IPS DF 6.9 (cell line): ENCODE results near the gene PRSS16.

Source experiments
- DNase-seq: peaks from one replicate; pipeline ENCODE4 v3.0.0-alpha.2; 2013; ENCODE audit warnings: low read depth, low spot score
- H3K27ac ChIP-seq: one replicate; pipeline ENCODE4 v1.5.1; 2013; ENCODE audit warnings: low read length, control low read depth
- H3K27me3 ChIP-seq: 2 replicates; pipeline ENCODE4 v1.6.1; 2013; ENCODE audit warnings: mild to moderate bottlenecking, low read length; ENCODE audit not compliant: control insufficient read depth, insufficient read depth
- H3K36me3 ChIP-seq: 2 replicates; pipeline ENCODE4 v1.6.1; 2013; ENCODE audit warnings: low read length; ENCODE audit not compliant: control insufficient read depth, insufficient read depth
- H3K4me1 ChIP-seq: 2 replicates; pipeline ENCODE4 v1.6.1; 2013; ENCODE audit warnings: low read length; ENCODE audit not compliant: control insufficient read depth, insufficient read depth
- H3K4me3 ChIP-seq: 2 replicates; pipeline ENCODE4 v1.5.1; 2013; ENCODE audit warnings: mild to moderate bottlenecking, low read length
- H3K9me3 ChIP-seq: 2 replicates; pipeline ENCODE4 v1.6.1; 2013; ENCODE audit warnings: low read length, inconsistent platforms; ENCODE audit not compliant: control insufficient read depth, insufficient read depth
- WGBS: extraction: QIAGEN DNeasy Blood & Tissue Kit; methylation state at CpG from one replicate; pipeline ENCODE4 v1.1.7; 2013; ENCODE audit warnings: mixed read lengths, missing lambda C conversion rate; ENCODE audit not compliant: insufficient read length, insufficient coverage; 5-methylcytosine and 5-hydroxymethylcytosine counted together

The PRSS16 gene

DNA sequence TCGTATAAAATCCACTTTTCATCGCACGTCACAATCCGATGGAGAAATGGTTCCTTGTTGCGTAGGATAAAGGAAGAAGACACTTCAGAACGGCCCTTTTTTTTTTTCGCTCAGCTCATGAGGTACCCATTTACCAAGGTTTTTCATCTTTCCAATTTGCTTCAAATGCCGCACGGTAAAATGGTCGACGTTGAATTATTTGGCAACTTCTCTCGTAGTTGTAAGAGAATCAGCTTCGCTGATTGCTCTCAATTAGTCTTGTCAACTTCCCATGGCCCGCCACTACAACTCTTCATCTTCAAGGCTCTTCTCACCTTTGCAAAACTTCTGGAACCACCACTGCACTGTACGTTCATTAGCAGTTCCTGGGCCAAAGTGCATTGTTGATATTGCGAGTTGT lies 35.8 kb downstream of the PRSS16 start:
- H3K36me3 ChIP-seq, result no peaks in the 10 kb centered on the region
- H3K27ac ChIP-seq, result no peak overlapping the region
- peaks cover 1% of the 10 kb centered on the region; the same call in 1 of the 2 replicates for H3K27me3 ChIP-seq
- DNase-seq, result no peak
- H3K4me3 ChIP-seq, result no peak overlapping the region
- no peaks in the 10 kb centered on the region for H3K4me1 ChIP-seq
- no peaks in the 10 kb centered on the region for H3K9me3 ChIP-seq
- WGBS, result no CpG with 5 or more reads among the region's 16 CpGs

DNA sequence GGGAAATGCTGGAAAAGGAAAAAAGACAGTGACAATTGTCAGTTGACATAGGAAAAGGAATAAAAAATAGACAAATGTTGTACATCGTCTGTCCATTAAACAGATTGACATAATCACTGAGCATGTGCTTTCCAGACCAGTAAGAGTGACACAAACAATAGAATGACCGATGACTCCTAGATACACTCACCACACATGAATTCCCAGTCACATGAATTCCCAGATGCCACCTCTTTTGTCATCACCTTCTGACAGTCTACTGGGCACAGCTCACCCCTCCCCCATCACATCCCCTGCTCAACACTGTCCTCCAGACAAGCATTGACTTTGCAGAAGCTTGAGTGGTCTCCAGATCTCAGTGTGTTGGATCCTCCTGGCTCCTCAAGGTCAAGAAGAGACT lies 38.6 kb downstream of the PRSS16 start:
- no peaks in the 10 kb centered on the region for H3K9me3 ChIP-seq
- H3K4me1 ChIP-seq, result no peaks in the 10 kb centered on the region
- H3K4me3 ChIP-seq, result no peak overlapping the region
- WGBS, result no CpG with 5 or more reads among the region's 2 CpGs
- H3K27ac ChIP-seq, result no peak overlapping the region
- H3K36me3 ChIP-seq, result no peaks in the 10 kb centered on the region
- DNase-seq, result no peak
- H3K27me3 ChIP-seq, result peaks cover 1% of the 10 kb centered on the region; the same call in 1 of the 2 replicates

DNA sequence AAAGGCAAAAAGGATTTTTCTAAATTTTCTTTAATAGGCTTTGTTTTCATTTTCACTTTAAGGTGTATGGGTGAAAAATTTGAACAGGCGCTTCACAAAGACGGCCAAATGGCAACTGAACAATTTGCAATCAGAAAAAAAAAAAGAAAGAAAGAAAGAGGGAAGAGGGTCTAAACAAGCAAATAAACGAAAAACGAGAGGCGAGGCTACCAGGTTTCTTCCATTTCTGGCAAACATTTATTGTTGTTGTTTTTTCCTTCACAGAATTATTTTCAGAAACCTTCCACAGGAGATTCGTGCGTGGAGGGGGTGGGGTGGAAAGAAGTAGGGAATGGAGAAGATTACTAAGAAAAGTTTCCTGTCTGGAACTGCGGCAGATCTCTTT lies 40.2 kb downstream of the PRSS16 start:
- peak overlapping the region; percentile 76 for H3K4me3 ChIP-seq
- no peaks in the 10 kb centered on the region for H3K4me1 ChIP-seq
- no peaks in the 10 kb centered on the region for H3K36me3 ChIP-seq
- H3K9me3 ChIP-seq, result no peaks in the 10 kb centered on the region
- WGBS, result no CpG with 5 or more reads among the region's 8 CpGs
- DNase-seq, result no peak
- H3K27ac ChIP-seq, result no peak overlapping the region
- H3K27me3 ChIP-seq, result peaks cover 1% of the 10 kb centered on the region; the same call in 1 of the 2 replicates

DNA sequence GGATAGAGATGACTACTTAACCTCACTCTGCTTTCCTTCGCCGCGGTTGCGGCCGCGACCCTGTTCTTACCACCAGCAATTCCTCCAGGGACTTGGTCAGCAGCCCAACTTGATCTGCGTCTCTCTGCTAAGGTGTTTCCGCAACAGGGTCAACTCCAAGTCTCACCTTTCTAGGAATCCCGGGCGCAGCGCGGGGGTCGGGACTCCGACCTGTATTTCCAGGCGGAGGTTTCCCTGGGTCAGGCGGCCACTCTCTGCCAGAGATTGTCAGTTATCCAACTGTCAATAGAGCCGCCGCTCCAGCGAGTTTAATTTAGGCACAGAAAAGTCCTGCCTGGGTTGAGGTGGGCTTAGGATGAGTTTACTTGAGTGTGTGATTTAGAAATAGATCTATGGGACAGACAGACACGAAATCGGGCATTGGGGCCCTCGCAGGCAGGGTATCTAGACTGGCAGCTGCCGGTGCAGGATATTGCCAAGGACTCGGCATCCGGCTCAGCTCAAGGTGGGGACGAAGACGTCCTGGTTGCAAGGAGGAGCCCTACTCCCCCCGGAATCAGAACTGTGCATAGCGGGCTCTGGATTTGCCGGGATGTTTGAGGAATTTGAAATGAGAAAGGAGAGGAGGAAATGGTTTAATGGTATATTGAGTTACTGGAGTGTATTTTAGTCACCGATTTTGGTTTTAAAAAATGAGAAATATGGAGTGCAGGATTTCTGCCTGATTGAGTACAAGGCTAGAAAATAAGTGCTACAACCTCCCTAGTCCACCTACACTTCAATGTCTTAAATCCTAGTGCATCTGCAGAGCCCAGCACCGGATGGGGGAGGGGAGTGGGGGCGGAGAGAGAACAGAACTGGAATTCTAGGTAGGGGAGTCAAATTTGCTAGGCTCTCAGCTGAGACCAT lies 40.9 kb downstream of the PRSS16 start:
- DNase-seq, result no peak
- H3K27ac ChIP-seq, result no peak overlapping the region
- no peaks in the 10 kb centered on the region for H3K36me3 ChIP-seq
- H3K27me3 ChIP-seq, result peaks cover 1% of the 10 kb centered on the region; the same call in 1 of the 2 replicates
- 100% methylated on average over 2 of the region's 33 CpGs for WGBS
- H3K4me3 ChIP-seq, result peak overlapping the region; percentile 76
- peaks cover 2% of the 10 kb centered on the region; the same call in 1 of the 2 replicates for H3K4me1 ChIP-seq
- no peaks in the 10 kb centered on the region for H3K9me3 ChIP-seq

DNA sequence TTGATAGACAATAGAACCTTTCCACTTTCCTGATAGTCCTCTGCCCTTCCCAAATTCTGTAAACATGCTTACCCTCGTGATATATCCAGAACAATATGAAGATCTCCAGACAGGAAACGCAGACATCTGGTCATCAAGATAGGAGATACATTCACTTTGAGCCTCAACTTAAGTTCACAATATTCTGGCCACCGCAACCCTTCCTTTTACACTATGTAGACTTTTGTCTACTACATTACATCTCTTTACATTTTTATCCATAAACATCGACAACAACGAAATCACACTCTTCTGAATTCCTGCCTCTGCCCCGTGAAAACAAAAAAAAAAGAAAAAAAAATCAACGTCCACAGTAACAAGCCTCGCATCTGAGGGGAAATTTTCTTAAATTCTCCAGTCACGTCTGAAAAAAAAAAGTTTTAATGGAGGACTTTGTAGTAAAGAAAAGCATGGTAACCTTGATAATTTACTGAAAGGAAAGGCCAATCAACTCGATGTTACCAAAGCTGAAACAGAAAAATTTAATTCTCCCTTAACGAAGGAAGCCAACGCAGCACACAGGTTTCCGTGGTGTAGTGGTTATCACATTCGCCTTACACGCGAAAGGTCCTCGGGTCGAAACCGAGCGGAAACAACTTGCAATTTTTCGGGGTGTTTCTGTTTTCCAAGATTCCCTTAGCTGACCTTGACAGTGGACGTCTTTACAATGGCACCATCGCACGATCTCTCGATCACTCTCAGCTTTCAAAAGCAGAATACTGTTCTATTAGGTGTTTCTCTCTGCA lies 42.8 kb downstream of the PRSS16 start:
- no peak for DNase-seq
- Histone ChIP-seq H3K4me1 (peaks cover 2% of the 10 kb centered on the region; the same call in 1 of the 2 replicates), H3K36me3 (no peaks in the 10 kb centered on the region), H3K9me3 (no peaks in the 10 kb centered on the region), H3K27me3 (peaks cover 1% of the 10 kb centered on the region; the same call in 1 of the 2 replicates), H3K4me3 (peak overlapping the region; percentile 60; the same call in 1 of the 2 replicates), H3K27ac (no peak overlapping the region)
- 100% methylated on average over 4 of the region's 25 CpGs for WGBS

DNA sequence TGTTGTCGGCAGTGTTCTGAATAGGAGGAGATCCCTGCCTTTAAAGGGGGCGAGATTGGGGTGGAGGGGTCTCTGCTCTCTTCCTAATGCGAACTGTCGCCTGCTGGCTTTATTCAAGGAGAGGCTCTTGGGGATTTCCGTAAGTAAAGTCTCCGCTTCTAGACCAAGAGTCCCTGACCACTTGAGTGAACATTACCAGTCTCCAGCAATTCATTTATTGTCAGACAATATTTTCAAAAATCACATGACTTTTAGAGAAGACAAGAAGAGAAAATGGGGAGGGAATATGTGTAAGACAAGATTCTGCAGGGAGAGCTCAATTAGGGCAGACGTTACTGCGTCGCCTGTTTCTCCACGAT lies 43.3 kb downstream of the PRSS16 start:
- Histone ChIP-seq H3K27ac (no peak overlapping the region), H3K36me3 (no peaks in the 10 kb centered on the region), H3K9me3 (no peaks in the 10 kb centered on the region), H3K4me1 (peaks cover 2% of the 10 kb centered on the region; the same call in 1 of the 2 replicates), H3K27me3 (peaks cover 1% of the 10 kb centered on the region; the same call in 1 of the 2 replicates), H3K4me3 (peak overlapping the region; percentile 60; the same call in 1 of the 2 replicates)
- DNase-seq, result no peak
- WGBS, result no CpG with 5 or more reads among the region's 10 CpGs

DNA sequence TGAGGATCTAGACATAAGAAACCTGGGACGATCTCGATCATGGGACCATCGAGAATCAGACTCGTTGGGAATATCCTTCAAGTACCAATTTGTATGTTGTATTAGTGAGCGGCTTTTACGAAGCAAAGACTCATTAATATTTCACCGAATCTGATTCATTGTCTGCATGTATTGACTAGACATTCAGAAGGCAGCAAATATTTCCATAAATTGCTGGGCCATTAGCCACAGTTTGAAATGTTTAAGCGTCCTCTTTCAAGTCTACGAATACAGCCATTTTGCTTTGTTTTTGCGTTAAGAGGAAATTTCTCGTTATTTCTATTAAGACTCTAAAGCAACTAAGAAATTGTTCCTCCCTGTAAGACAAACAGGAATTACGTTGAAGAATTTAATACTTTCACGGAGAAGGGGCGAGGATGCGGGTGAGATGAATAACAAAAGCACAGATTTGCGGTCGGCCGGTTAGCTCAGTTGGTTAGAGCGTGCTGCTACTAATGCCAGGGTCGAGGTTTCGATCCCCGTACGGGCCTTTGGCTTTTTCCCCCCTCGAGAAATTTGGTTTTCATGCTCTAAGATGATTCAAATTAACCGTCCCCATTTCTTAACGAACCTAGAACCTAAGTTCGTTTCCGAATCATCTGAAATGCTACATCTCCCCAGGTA lies 46.1 kb downstream of the PRSS16 start:
- WGBS, result no CpG with 5 or more reads among the region's 28 CpGs
- H3K36me3 ChIP-seq, result no peaks in the 10 kb centered on the region
- DNase-seq, result no peak
- H3K9me3 ChIP-seq, result no peaks in the 10 kb centered on the region
- H3K27ac ChIP-seq, result no peak overlapping the region
- H3K4me1 ChIP-seq, result peaks cover 2% of the 10 kb centered on the region; the same call in 1 of the 2 replicates
- H3K4me3 ChIP-seq, result peak overlapping the region; percentile 9; the same call in 1 of the 2 replicates
- no peaks in the 10 kb centered on the region; the same call in 1 of the 2 replicates for H3K27me3 ChIP-seq

DNA sequence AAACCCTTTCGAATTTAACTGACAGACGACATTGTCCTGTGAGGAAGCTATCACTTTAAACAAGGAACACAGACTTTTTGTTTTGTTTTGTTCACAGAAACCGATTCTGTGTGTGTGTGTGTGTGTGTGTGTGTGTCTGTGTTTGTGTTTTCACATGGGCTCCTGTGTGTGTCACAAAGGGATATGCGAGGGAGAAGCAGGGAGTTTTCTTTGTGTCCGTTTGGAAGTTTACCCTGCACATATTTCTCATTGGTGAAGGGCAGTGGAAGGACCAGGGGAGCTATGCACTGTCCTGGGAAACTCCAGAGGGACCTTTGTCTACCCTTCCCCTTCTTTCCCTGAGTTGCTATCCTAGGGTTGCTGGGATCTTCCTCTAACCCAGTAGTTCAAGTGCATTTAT lies 46.9 kb downstream of the PRSS16 start:
- no peak overlapping the region for H3K4me3 ChIP-seq
- H3K9me3 ChIP-seq, result no peaks in the 10 kb centered on the region
- WGBS, result no CpG with 5 or more reads among the region's 5 CpGs
- no peaks in the 10 kb centered on the region; the same call in 1 of the 2 replicates for H3K27me3 ChIP-seq
- peaks cover 2% of the 10 kb centered on the region; the same call in 1 of the 2 replicates for H3K4me1 ChIP-seq
- no peaks in the 10 kb centered on the region for H3K36me3 ChIP-seq
- H3K27ac ChIP-seq, result no peak overlapping the region
- DNase-seq, result no peak

DNA sequence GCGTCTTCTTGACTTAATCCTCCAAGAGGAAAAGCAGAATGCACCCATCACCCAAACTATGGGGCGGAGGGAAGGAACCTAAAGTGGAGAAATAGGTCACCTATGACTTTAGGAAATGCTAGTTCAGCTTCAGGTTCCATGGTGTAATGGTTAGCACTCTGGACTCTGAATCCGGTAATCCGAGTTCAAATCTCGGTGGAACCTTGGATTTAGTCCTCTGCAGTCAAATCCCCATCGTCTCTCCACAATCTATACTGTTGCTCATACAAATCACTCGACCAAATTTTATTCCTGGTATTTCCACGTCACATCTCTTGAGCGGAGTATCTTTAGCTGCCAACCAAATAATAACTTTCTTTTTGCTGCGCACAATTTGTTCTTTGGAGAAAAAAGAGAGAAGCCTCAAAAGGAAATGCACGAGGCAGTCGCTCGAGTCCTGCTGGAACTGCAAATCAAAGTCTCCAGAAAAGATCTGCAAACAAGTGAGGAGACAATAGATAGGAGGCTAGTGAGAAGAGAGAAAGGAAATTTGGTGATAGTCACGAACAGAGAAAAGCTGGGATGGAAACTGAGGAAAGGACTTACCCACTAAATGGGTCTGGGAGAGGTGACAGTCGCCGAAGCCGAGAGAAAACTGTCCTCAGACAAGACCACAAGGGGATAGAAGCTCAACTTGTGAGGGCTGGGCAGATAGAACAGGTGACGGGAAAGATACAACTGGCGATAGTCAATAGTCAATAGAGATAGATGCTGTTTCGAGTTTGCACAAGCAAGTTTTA lies 48.0 kb downstream of the PRSS16 start:
- peak overlapping the region; percentile 63; the same call in 1 of the 2 replicates for H3K4me3 ChIP-seq
- WGBS, result no CpG with 5 or more reads among the region's 20 CpGs
- no peak for DNase-seq

More for the DNA sequence above, 48.0 kb downstream of the PRSS16 start:
- H3K4me1 ChIP-seq, result peaks cover 2% of the 10 kb centered on the region; the same call in 1 of the 2 replicates
- no peaks in the 10 kb centered on the region for H3K36me3 ChIP-seq
- H3K9me3 ChIP-seq, result no peaks in the 10 kb centered on the region
- H3K27ac ChIP-seq, result no peak overlapping the region
- H3K27me3 ChIP-seq, result no peaks in the 10 kb centered on the region; the same call in 1 of the 2 replicates
